ENCODE measurements around the gene ERCC2. TPM values are rescaled to one million over a fixed set of nuclear protein-coding genes. Genes with fewer than 3 reads are reported as not detected.
"Not testable (repeated sequence)": the region's sequence is repeated elsewhere in the genome, so short reads cannot be mapped to it uniquely, and the experiment has no call there.

Gene ERCC2
- 1 to 10 TPM; 6.1 to 8.8 TPM for polyA plus RNA-seq

DNA sequence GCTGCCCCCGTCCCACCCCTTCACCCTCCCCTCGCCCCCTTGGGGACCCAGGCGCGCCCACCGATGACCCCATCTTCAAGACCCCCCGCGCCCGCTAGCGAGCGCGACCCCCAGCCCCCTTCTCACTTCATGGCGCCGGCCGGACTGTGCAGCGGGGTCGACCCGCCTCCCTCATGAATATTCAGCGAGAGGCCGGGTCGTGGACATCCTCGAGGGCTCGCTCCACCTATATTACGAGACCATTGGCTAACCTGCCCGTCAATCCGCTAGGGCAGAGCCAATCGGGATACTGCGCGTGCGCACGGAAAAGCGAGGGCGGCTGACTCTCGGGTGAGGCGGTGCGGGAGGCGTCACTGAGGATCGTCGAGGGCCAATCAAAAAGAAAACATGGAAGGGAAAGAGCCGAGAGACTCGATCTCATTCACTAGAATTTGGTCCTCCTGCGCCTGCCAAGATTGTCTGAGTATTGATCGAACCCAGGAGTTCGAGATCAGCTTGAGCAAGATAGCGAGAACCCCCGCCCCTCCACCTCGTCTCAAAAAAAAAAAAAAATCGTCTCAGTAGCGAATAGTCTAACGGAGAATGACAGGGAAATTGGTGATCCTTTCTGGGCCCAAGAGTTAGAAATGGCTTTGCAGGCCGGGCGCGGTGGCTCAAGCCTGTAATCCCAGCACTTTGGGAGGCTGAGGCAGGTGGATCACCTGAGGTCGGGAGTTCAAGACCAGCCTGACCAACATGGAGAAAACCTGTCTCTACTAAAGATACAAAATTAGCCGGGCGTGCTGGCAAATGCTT is at the start of gene ERCC2:
ERCC2 (minus strand) TSS at position 164 of the 795 bp plus-strand sequence; CDS start at position 131, 33 bp downstream.
- H3K36me3 ChIP-seq (ENCODE audit: control insufficient read depth in 2 of 2, insufficient read depth in 2 of 2, low read length in 1 of 2) = no peaks in the 10 kb centered on the region
- no peaks in the 10 kb centered on the region for H3K9me3 ChIP-seq (ENCODE audit: control insufficient read depth in 2 of 2, insufficient read depth in 1 of 2, low read depth in 1 of 2, low read length in 1 of 2)
- peak within 1 kb of the TSS; percentile 51 to 60 for H3K4me3 ChIP-seq (ENCODE audit: low read depth in 1 of 2, low read length in 2 of 2)
- no peaks in the 10 kb centered on the region for H3K27me3 ChIP-seq (ENCODE audit: control insufficient read depth in 1 of 2, insufficient read depth in 2 of 2, low read length in 2 of 2)
- peaks cover 0 to 2% of the 10 kb centered on the region in 2 donors for H3K4me1 ChIP-seq (ENCODE audit: control insufficient read depth in 2 of 2, insufficient read depth in 2 of 2, low read length in 1 of 2)
- 3 to 4% methylated on average over 55 of the region's 55 CpGs for WGBS, 2 donors
- peak within 1 kb of the TSS; percentile 54 to 73 for H3K27ac ChIP-seq (ENCODE audit: low read depth in 2 of 2, low read length in 1 of 2)

- WGBS, 2 donors = 40% methylated on average over 3 of the region's 3 CpGs
- Histone ChIP-seq H3K27ac (ENCODE audit: low read depth in 2 of 2, low read length in 1 of 2) (no peak overlapping the region), H3K27me3 (ENCODE audit: control insufficient read depth in 1 of 2, insufficient read depth in 2 of 2, low read length in 2 of 2) (no peaks in the 10 kb centered on the region), H3K4me3 (ENCODE audit: low read depth in 1 of 2, low read length in 2 of 2) (no peak overlapping the region), H3K36me3 (ENCODE audit: control insufficient read depth in 2 of 2, insufficient read depth in 2 of 2, low read length in 1 of 2) (peaks cover 3 to 18% of the 10 kb centered on the region in 2 donors), H3K9me3 (ENCODE audit: control insufficient read depth in 2 of 2, insufficient read depth in 1 of 2, low read depth in 1 of 2, low read length in 1 of 2) (no peaks in the 10 kb centered on the region), H3K4me1 (ENCODE audit: control insufficient read depth in 2 of 2, insufficient read depth in 2 of 2, low read length in 1 of 2) (peaks cover 0 to 10% of the 10 kb centered on the region in 2 donors)
Measured at GRCh38 chr19:45419895-45420294, 49.5 kb upstream of the ERCC2 start.

DNA sequence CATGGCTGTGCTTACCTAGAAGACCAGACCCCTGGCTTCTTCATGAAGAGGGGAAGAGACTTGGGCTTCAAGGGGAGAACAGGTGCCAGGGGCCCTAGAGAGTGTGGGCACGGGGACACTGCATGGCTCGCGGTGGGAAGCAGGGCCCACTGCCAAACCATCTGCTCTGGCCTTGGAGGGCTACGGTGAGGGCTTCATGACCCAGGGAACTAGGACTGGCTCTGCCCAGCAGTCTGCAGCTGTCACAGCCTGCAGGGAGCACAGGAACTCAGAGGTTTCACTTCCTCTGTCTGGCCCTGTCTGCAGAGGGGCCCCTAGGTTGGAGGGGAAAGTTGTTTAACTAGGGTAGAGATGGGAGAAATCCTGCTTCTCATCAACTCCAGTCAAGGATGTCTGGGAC is 49.0 kb upstream of the ERCC2 start:
- Histone ChIP-seq H3K4me1 (ENCODE audit: control insufficient read depth in 2 of 2, insufficient read depth in 2 of 2, low read length in 1 of 2) (peaks cover 0 to 10% of the 10 kb centered on the region in 2 donors), H3K9me3 (ENCODE audit: control insufficient read depth in 2 of 2, insufficient read depth in 1 of 2, low read depth in 1 of 2, low read length in 1 of 2) (no peaks in the 10 kb centered on the region), H3K4me3 (ENCODE audit: low read depth in 1 of 2, low read length in 2 of 2) (no peak overlapping the region), H3K27ac (ENCODE audit: low read depth in 2 of 2, low read length in 1 of 2) (peak overlapping the region in 1 of 2 donors; percentile 5), H3K36me3 (ENCODE audit: control insufficient read depth in 2 of 2, insufficient read depth in 2 of 2, low read length in 1 of 2) (peaks cover 3 to 22% of the 10 kb centered on the region in 2 donors), H3K27me3 (ENCODE audit: control insufficient read depth in 1 of 2, insufficient read depth in 2 of 2, low read length in 2 of 2) (no peaks in the 10 kb centered on the region)
- WGBS, 2 donors = 46 to 50% methylated on average over 4 of the region's 4 CpGs

DNA sequence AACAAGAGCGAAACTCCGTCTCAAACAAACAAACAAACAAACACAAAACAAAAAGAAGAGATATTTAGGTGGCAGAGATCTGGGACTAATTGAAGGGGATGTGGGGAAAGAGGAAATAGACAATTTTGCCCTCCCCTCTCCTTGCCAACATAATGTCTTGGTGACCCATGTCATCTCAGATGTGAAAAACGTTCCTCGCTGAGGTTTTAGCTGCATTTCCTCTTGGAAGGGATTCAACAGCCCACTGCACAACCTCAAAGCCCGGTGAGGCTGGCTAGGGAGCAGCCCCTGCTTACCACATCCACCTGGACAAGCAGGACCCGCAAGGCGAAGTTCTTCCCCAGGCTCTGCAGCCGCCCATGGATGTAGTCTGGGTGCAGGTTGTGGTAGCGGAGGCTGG is 48.4 kb upstream of the ERCC2 start:
- H3K4me3 ChIP-seq (ENCODE audit: low read depth in 1 of 2, low read length in 2 of 2) = no peak overlapping the region
- peaks cover 0 to 10% of the 10 kb centered on the region in 2 donors for H3K4me1 ChIP-seq (ENCODE audit: control insufficient read depth in 2 of 2, insufficient read depth in 2 of 2, low read length in 1 of 2)
- WGBS, 2 donors = 74 to 77% methylated on average over 9 of the region's 9 CpGs
- no peak overlapping the region for H3K27ac ChIP-seq (ENCODE audit: low read depth in 2 of 2, low read length in 1 of 2)
- no peaks in the 10 kb centered on the region for H3K27me3 ChIP-seq (ENCODE audit: control insufficient read depth in 1 of 2, insufficient read depth in 2 of 2, low read length in 2 of 2)
- no peaks in the 10 kb centered on the region for H3K9me3 ChIP-seq (ENCODE audit: control insufficient read depth in 2 of 2, insufficient read depth in 1 of 2, low read depth in 1 of 2, low read length in 1 of 2)
- H3K36me3 ChIP-seq (ENCODE audit: control insufficient read depth in 2 of 2, insufficient read depth in 2 of 2, low read length in 1 of 2) = peaks cover 5 to 24% of the 10 kb centered on the region in 2 donors

GRCh38 chr19:45417151-45417550 is 46.8 kb upstream of the ERCC2 start:
- Histone ChIP-seq H3K36me3 (ENCODE audit: control insufficient read depth in 2 of 2, insufficient read depth in 2 of 2, low read length in 1 of 2) (peaks cover 6 to 24% of the 10 kb centered on the region in 2 donors), H3K27ac (ENCODE audit: low read depth in 2 of 2, low read length in 1 of 2) (no peak overlapping the region), H3K9me3 (ENCODE audit: control insufficient read depth in 2 of 2, insufficient read depth in 1 of 2, low read depth in 1 of 2, low read length in 1 of 2) (no peaks in the 10 kb centered on the region), H3K4me1 (ENCODE audit: control insufficient read depth in 2 of 2, insufficient read depth in 2 of 2, low read length in 1 of 2) (peaks cover 0 to 6% of the 10 kb centered on the region in 2 donors), H3K4me3 (ENCODE audit: low read depth in 1 of 2, low read length in 2 of 2) (no peak overlapping the region), H3K27me3 (ENCODE audit: control insufficient read depth in 1 of 2, insufficient read depth in 2 of 2, low read length in 2 of 2) (no peaks in the 10 kb centered on the region)
- WGBS, 2 donors = 76 to 90% methylated on average over 4 of the region's 4 CpGs

GRCh38 chr19:45414468-45414867 is 44.1 kb upstream of the ERCC2 start:
- peaks cover 6 to 17% of the 10 kb centered on the region in 2 donors for H3K36me3 ChIP-seq (ENCODE audit: control insufficient read depth in 2 of 2, insufficient read depth in 2 of 2, low read length in 1 of 2)
- no peak overlapping the region for H3K27ac ChIP-seq (ENCODE audit: low read depth in 2 of 2, low read length in 1 of 2)
- H3K9me3 ChIP-seq (ENCODE audit: control insufficient read depth in 2 of 2, insufficient read depth in 1 of 2, low read depth in 1 of 2, low read length in 1 of 2) = no peaks in the 10 kb centered on the region
- H3K27me3 ChIP-seq (ENCODE audit: control insufficient read depth in 1 of 2, insufficient read depth in 2 of 2, low read length in 2 of 2) = no peaks in the 10 kb centered on the region
- H3K4me3 ChIP-seq (ENCODE audit: low read depth in 1 of 2, low read length in 2 of 2) = no peak overlapping the region
- WGBS, 2 donors = 93 to 95% methylated on average over 8 of the region's 8 CpGs
- no peaks in the 10 kb centered on the region for H3K4me1 ChIP-seq (ENCODE audit: control insufficient read depth in 2 of 2, insufficient read depth in 2 of 2, low read length in 1 of 2)

DNA sequence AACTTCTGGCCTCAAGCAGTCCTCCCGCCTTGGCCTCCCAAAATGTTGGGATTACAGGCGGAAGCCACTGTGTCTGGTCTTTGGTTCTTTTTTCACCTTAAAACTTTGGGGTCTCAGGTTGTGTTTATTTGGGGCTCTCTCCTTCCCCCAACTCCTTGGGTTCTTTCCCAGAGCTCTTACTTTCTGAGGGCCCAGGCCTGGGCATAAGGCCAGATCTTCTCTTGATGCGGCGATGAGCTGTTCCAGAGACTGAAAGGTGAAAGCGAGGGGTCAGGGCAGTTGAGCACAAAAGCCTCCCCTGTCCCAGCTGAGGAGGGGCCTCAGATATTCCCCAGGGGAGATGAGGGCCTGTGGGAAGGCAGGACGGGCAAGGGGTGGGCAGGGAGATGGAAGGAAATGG is 43.1 kb upstream of the ERCC2 start:
- Histone ChIP-seq H3K4me3 (ENCODE audit: low read depth in 1 of 2, low read length in 2 of 2) (no peak overlapping the region), H3K4me1 (ENCODE audit: control insufficient read depth in 2 of 2, insufficient read depth in 2 of 2, low read length in 1 of 2) (no peaks in the 10 kb centered on the region), H3K36me3 (ENCODE audit: control insufficient read depth in 2 of 2, insufficient read depth in 2 of 2, low read length in 1 of 2) (peaks cover 3 to 11% of the 10 kb centered on the region in 2 donors), H3K27ac (ENCODE audit: low read depth in 2 of 2, low read length in 1 of 2) (no peak overlapping the region), H3K27me3 (ENCODE audit: control insufficient read depth in 1 of 2, insufficient read depth in 2 of 2, low read length in 2 of 2) (no peaks in the 10 kb centered on the region), H3K9me3 (ENCODE audit: control insufficient read depth in 2 of 2, insufficient read depth in 1 of 2, low read depth in 1 of 2, low read length in 1 of 2) (no peaks in the 10 kb centered on the region)
- 88 to 89% methylated on average over 6 of the region's 6 CpGs for WGBS, 2 donors

GRCh38 chr19:45410330-45410729 is 40.0 kb upstream of the ERCC2 start:
- not testable (repeated sequence) for H3K9me3 ChIP-seq (ENCODE audit: control insufficient read depth in 2 of 2, insufficient read depth in 1 of 2, low read depth in 1 of 2, low read length in 1 of 2); H3K27me3 ChIP-seq (ENCODE audit: control insufficient read depth in 1 of 2, insufficient read depth in 2 of 2, low read length in 2 of 2); H3K36me3 ChIP-seq (ENCODE audit: control insufficient read depth in 2 of 2, insufficient read depth in 2 of 2, low read length in 1 of 2); H3K4me1 ChIP-seq (ENCODE audit: control insufficient read depth in 2 of 2, insufficient read depth in 2 of 2, low read length in 1 of 2); H3K27ac ChIP-seq (ENCODE audit: low read depth in 2 of 2, low read length in 1 of 2); H3K4me3 ChIP-seq (ENCODE audit: low read depth in 1 of 2, low read length in 2 of 2)
- 93 to 94% methylated on average over 4 of the region's 4 CpGs for WGBS, 2 donors

DNA sequence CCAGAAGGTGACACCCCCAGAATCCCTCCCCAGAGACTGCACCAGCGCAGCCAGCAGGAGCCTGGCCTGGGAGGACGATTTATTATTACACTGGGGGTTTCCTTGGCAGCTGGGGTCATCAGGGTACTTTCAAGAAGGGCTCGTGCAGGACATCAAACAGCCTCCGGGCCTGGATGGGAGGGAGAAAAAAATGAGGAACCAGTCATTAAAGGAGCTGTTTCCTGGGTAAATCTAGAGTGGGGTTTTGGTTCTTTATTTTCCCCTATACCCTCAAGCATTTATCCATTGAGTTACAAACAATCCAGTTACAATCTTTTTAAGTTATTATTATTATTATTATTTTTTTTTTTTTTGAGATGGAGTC is 39.2 kb upstream of the ERCC2 start:
- no peak overlapping the region for H3K4me3 ChIP-seq (ENCODE audit: low read depth in 1 of 2, low read length in 2 of 2)
- no peaks in the 10 kb centered on the region for H3K9me3 ChIP-seq (ENCODE audit: control insufficient read depth in 2 of 2, insufficient read depth in 1 of 2, low read depth in 1 of 2, low read length in 1 of 2)
- peaks cover 3% of the 10 kb centered on the region in 2 donors for H3K36me3 ChIP-seq (ENCODE audit: control insufficient read depth in 2 of 2, insufficient read depth in 2 of 2, low read length in 1 of 2)
- no peak overlapping the region for H3K27ac ChIP-seq (ENCODE audit: low read depth in 2 of 2, low read length in 1 of 2)
- WGBS, 2 donors = 51 to 57% methylated on average over 4 of the region's 4 CpGs
- no peaks in the 10 kb centered on the region for H3K4me1 ChIP-seq (ENCODE audit: control insufficient read depth in 2 of 2, insufficient read depth in 2 of 2, low read length in 1 of 2)
- no peaks in the 10 kb centered on the region for H3K27me3 ChIP-seq (ENCODE audit: control insufficient read depth in 1 of 2, insufficient read depth in 2 of 2, low read length in 2 of 2)

Data from esophagus (tissue), 2 donors.